ENCODE results near the gene TRIM24. TPM values are rescaled to one million over a fixed set of nuclear protein-coding genes. Genes with fewer than 3 reads are reported as not detected.

The TRIM24 gene
- total and polyA plus RNA-seq, 12 donors: 7.7 to 26.2 (median 18.9) TPM

DNA sequence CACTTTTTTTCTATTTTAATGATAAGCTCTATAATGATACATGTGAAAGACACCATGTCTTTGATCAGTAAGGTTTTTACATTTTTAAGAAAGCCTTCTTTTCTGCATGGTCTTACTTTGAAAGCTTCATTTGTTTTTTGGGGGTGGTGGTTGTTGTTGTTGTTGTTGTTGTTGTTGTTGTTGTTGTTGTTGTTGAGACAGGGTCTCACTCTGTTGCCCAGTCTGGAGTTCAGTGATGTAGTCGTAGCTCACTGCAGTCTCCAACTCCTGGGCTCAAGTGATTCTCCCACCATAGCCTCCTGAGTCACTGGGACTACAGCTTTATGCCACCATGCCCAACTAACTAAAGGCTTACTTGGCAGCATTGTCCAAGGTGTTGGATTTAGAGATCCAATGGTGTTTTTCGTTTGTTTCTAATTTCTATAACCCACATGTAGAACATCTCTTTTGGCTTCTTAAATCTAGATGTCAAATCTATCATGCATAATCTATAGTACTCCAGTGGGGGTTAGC, 45.4 kb downstream of the TRIM24 start:
- 93 to 98% methylated on average over 2 of the region's 2 CpGs for WGBS, 2 donors
- TF ChIP-seq CTCF (IDR thresholded peaks at IDR 0.05): no peak
- intact Hi-C loops (cut with DNase I): no loop called here
- Histone ChIP-seq H3K9me3 (no peaks in the 10 kb centered on the region), H3K36me3 (peaks cover 0 to 30% (median 6%) of the 10 kb centered on the region in 9 donors), H3K4me3 (no peak overlapping the region), H3K27ac (no peak overlapping the region), H3K27me3 (no peaks in the 10 kb centered on the region), H3K4me1 (peaks cover 0 to 20% (median 0%) of the 10 kb centered on the region in 9 donors)
- DNase-seq (no peak), ATAC-seq (no peak)

GRCh38 chr7:138506764-138507163, 46.7 kb downstream of the TRIM24 start:
- H3K9me3 ChIP-seq: peaks cover 0 to 1% (median 0%) of the 10 kb centered on the region in 11 donors
- no peak for TF ChIP-seq CTCF (IDR thresholded peaks at IDR 0.05)
- peaks cover 0 to 37% (median 6%) of the 10 kb centered on the region in 9 donors for H3K36me3 ChIP-seq
- DNase-seq (no peak), ATAC-seq (no peak)
- intact Hi-C loops (cut with DNase I): no loop called here
- H3K4me3 ChIP-seq: no peak overlapping the region
- no peak overlapping the region for H3K27ac ChIP-seq
- WGBS, 2 donors: 0% methylated on average over 1 of the region's 1 CpG
- no peaks in the 10 kb centered on the region for H3K27me3 ChIP-seq
- peaks cover 0 to 17% (median 0%) of the 10 kb centered on the region in 9 donors for H3K4me1 ChIP-seq

- H3K27ac ChIP-seq: no peak overlapping the region
- no peak for TF ChIP-seq CTCF (IDR thresholded peaks at IDR 0.05)
- H3K9me3 ChIP-seq: peaks cover 0 to 7% (median 0%) of the 10 kb centered on the region in 11 donors
- H3K36me3 ChIP-seq: peaks cover 0 to 36% (median 2%) of the 10 kb centered on the region in 9 donors
- 84 to 88% methylated on average over 3 of the region's 3 CpGs for WGBS, 2 donors
- no peaks in the 10 kb centered on the region for H3K27me3 ChIP-seq
- H3K4me3 ChIP-seq: no peak overlapping the region
- intact Hi-C loops (cut with DNase I): loop anchor here in 1 of 10 donors (10.0 kb wide), 1 partner anchor 55 kb away; no protein-coding TSS in a partner anchor
- ATAC-seq: no peak
- H3K4me1 ChIP-seq: peaks cover 0 to 29% (median 8%) of the 10 kb centered on the region in 9 donors
- DNase-seq: no peak
Measured at GRCh38 chr7:138510003-138510402, 49.9 kb downstream of the TRIM24 start.

GRCh38 chr7:138512092-138512858, 52.2 kb downstream of the TRIM24 start:
- TF ChIP-seq CTCF (IDR thresholded peaks at IDR 0.05): no peak
- no peak overlapping the region for H3K27ac ChIP-seq
- 99% methylated on average over 3 of the region's 3 CpGs for WGBS, 2 donors
- intact Hi-C loops (cut with DNase I): loop anchor here in 1 of 10 donors (10.0 kb wide), 1 partner anchor 53 kb away; no protein-coding TSS in a partner anchor
- peaks cover 0 to 21% (median 8%) of the 10 kb centered on the region in 9 donors for H3K4me1 ChIP-seq
- H3K36me3 ChIP-seq: peaks cover 0 to 47% (median 2%) of the 10 kb centered on the region in 9 donors
- H3K9me3 ChIP-seq: peaks cover 0 to 7% (median 0%) of the 10 kb centered on the region in 11 donors
- DNase-seq (no peak), ATAC-seq (no peak)
- H3K4me3 ChIP-seq: no peak overlapping the region
- H3K27me3 ChIP-seq: no peaks in the 10 kb centered on the region

Measured in heart right ventricle (tissue), 16 donors.